HFF-Myc (cell line): ENCODE data around the gene TIGD2.
"Not testable (repeated sequence)": the region's sequence is repeated elsewhere in the genome, so short reads cannot be mapped to it uniquely, and the experiment has no call there.

Source experiments
- DNase-seq: peaks from one replicate; pipeline ENCODE4 v3.0.0-alpha.2; 2011; ENCODE audit warnings: low read depth; ENCODE audit errors: extremely low read depth
- H3K4me3 ChIP-seq: replicated peaks from 2 replicates; pipeline ENCODE4 v1.5.1; 2011; ENCODE audit warnings: low read depth, mild to moderate bottlenecking, control low read depth, low read length
- CTCF ChIP-seq: IDR thresholded peaks from 2 replicates; pipeline ENCODE4 v1.5.1; 2012; ENCODE audit warnings: mild to moderate bottlenecking, low read depth, low read length, control low read depth; ENCODE audit errors: missing control alignments

The TIGD2 gene

GRCh38 chr4:89140168-89140759 lies 28.9 kb downstream of the TIGD2 start:
- H3K4me3 ChIP-seq = no peak overlapping the region
- no peak for TF ChIP-seq CTCF
- DNase-seq = no peak

- no peak for DNase-seq
- H3K4me3 ChIP-seq = no peak overlapping the region
- no peak for TF ChIP-seq CTCF
These were observed 31.6 kb downstream of the TIGD2 start for GRCh38 chr4:89142691-89143669.

GRCh38 chr4:89144652-89145051 lies 33.3 kb downstream of the TIGD2 start:
- not testable (repeated sequence) for DNase-seq, H3K4me3 ChIP-seq

GRCh38 chr4:89146196-89146595 lies 34.9 kb downstream of the TIGD2 start:
- no peak for TF ChIP-seq CTCF
- no peak for DNase-seq
- no peak overlapping the region for H3K4me3 ChIP-seq

GRCh38 chr4:89152972-89153371 lies 41.6 kb downstream of the TIGD2 start:
- no peak for TF ChIP-seq CTCF
- no peak overlapping the region for H3K4me3 ChIP-seq
- DNase-seq = no peak

GRCh38 chr4:89156174-89156914 lies 45.0 kb downstream of the TIGD2 start:
- no peak overlapping the region for H3K4me3 ChIP-seq
- no peak for DNase-seq
- no peak for TF ChIP-seq CTCF

- no peak for DNase-seq
- TF ChIP-seq CTCF = no peak
- no peak overlapping the region for H3K4me3 ChIP-seq
These were observed 46.2 kb downstream of the TIGD2 start for GRCh38 chr4:89157488-89158024.
